Heart left ventricle (tissue), 13 donors: Measurements from ENCODE around the gene COLEC12.

Experiments used
- POLR2A ChIP-seq, 2 donors: fragments of 450-650 bp; IDR thresholded peaks; one replicate each; pipeline ENCODE4 v1.6.1; 2017; ENCODE audit warnings: antibody characterized with exemption in 2 of 2, mild to moderate bottlenecking in 2 of 2, moderate library complexity in 2 of 2
- TF ChIP-seq, protein P1 (sequence below), 12 donors: fragments of 200-600 bp; sonication (generic) in 4 of 12; IDR thresholded peaks; one replicate each; pipeline versions ENCODE4 v1.5.0 to v1.8.0; 2018 to 2022; ENCODE audit warnings: antibody characterized with exemption in 12 of 12, mild to moderate bottlenecking in 5 of 12
- donor health status: ischemic (EF 13 %, LVEDD 7.1; RV severe dilation, severe dysfunction).
- donor health status: DM: no; HTN: yes; CAD: no.
- donor health status: DM: no; HTN: no; CAD: no.
- donor health status: ischemic (EF 25% LVEDD 6.9; RV normal size, moderate dysfunction).
- donor health status: ischemic (EF 25% LVEDD 5.7; RV mildly dilated, moderate dysfunction).
- donor health status: ischemic (EF 35%, LVEDD 5.7; RV mildly dilated, moderate dysfunction).
- donor health status: nonischemic (EF 11% LVEDD 7.7; RV severe dilation, severe dysfunction).
- donor health status: DM: yes; HTN: yes; CAD: no.
- donor health status: PGD.
- donor health status: ischemic (EF 29% LVEDD 5.4; RV normal size, mild dysfunction).
- donor health status: nonischemic (EF 23%, LVEDD 6.1; RV moderate dilation, normal function).

GRCh38 chr18:505483-506122 lies 5.1 kb upstream of the COLEC12 start:
- TF ChIP-seq, protein P1, sequence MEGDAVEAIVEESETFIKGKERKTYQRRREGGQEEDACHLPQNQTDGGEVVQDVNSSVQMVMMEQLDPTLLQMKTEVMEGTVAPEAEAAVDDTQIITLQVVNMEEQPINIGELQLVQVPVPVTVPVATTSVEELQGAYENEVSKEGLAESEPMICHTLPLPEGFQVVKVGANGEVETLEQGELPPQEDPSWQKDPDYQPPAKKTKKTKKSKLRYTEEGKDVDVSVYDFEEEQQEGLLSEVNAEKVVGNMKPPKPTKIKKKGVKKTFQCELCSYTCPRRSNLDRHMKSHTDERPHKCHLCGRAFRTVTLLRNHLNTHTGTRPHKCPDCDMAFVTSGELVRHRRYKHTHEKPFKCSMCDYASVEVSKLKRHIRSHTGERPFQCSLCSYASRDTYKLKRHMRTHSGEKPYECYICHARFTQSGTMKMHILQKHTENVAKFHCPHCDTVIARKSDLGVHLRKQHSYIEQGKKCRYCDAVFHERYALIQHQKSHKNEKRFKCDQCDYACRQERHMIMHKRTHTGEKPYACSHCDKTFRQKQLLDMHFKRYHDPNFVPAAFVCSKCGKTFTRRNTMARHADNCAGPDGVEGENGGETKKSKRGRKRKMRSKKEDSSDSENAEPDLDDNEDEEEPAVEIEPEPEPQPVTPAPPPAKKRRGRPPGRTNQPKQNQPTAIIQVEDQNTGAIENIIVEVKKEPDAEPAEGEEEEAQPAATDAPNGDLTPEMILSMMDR (IDR thresholded peaks at IDR 0.05): no peak
- no peak for TF ChIP-seq POLR2A (IDR thresholded peaks at IDR 0.05)
